ENCODE measurements around the gene FARP1.

The FARP1 gene

DNA sequence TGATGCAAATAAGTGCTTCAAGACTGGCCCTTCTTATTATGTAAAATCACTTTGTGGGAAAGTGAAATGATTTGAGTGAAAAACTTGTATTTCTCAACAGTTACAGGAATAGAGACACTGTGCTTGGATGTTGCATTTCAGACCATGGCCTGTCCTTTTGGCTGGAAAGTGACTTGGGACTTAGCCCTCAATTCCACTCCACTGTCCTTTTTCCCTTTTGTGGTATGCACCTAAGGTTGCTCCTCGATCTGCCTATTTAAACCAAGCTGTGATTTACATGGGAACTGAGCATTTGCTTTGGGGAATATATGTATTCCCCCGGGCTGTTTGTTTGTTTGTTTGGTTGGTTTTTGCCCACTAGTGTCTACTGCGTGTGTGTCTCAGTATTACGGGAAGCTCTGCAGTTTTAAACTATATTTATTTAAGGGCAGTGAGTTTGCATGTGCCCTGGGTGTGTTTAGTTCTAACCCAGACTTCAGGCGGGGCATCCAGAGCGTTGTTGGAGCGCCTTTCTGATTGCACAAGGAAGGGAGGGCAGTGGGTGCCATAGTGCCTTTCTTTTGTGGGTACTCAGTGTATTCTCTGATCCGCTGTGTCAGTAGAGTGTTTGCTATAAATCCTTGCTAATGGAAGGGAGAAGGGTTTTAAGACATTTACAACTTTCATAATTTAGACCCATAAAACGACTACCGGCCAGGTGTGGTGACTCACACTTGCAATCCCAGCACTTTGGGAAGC is 52.3 kb downstream of the FARP1 start:
- CTCF ChIA-PET = no interaction called here
- POLR2A ChIA-PET = no interaction called here

More for the DNA sequence above, 52.3 kb downstream of the FARP1 start:
- no peak overlapping the region for H3K4me3 ChIP-seq (ENCODE audit: low read depth, low read length)
- no peak overlapping the region for H3K27ac ChIP-seq (ENCODE audit: extremely low read depth, low read depth, low read length)
- H3K4me1 ChIP-seq (ENCODE audit: control insufficient read depth, insufficient read depth, low read length) = peaks cover 5% of the 10 kb centered on the region
- no peaks in the 10 kb centered on the region for H3K9me3 ChIP-seq (ENCODE audit: control insufficient read depth, insufficient read depth, low read depth, low read length)
- TF ChIP-seq, protein P1, sequence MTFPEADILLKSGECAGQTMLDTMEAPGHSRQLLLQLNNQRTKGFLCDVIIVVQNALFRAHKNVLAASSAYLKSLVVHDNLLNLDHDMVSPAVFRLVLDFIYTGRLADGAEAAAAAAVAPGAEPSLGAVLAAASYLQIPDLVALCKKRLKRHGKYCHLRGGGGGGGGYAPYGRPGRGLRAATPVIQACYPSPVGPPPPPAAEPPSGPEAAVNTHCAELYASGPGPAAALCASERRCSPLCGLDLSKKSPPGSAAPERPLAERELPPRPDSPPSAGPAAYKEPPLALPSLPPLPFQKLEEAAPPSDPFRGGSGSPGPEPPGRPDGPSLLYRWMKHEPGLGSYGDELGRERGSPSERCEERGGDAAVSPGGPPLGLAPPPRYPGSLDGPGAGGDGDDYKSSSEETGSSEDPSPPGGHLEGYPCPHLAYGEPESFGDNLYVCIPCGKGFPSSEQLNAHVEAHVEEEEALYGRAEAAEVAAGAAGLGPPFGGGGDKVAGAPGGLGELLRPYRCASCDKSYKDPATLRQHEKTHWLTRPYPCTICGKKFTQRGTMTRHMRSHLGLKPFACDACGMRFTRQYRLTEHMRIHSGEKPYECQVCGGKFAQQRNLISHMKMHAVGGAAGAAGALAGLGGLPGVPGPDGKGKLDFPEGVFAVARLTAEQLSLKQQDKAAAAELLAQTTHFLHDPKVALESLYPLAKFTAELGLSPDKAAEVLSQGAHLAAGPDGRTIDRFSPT (tag by site-specific recombination; IDR thresholded peaks at IDR 0.05) = peak; percentile 59
- TF ChIP-seq, protein P2, sequence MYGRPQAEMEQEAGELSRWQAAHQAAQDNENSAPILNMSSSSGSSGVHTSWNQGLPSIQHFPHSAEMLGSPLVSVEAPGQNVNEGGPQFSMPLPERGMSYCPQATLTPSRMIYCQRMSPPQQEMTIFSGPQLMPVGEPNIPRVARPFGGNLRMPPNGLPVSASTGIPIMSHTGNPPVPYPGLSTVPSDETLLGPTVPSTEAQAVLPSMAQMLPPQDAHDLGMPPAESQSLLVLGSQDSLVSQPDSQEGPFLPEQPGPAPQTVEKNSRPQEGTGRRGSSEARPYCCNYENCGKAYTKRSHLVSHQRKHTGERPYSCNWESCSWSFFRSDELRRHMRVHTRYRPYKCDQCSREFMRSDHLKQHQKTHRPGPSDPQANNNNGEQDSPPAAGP (tag by site-specific recombination; IDR thresholded peaks at IDR 0.05) = 0 out of 2 replicates have a peak, but pooled peaks have one; percentile 32
- TF ChIP-seq OSR2 (tag by site-specific recombination; IDR thresholded peaks at IDR 0.05) (peak; percentile 59; the same call in 1 of the 2 replicates), IKZF3 (tag by site-specific recombination; IDR thresholded peaks at IDR 0.05) (0 out of 2 replicates have a peak, but pooled peaks have one; percentile 16), BCL11A (tag by site-specific recombination; IDR thresholded peaks at IDR 0.05; ENCODE audit: low read depth) (peak; percentile 52; the same call in 1 of the 2 replicates), ZNF24 (tag by site-specific recombination; IDR thresholded peaks at IDR 0.05) (peak; percentile 44; the same call in 1 of the 2 replicates), WT1 (tag by site-specific recombination; IDR thresholded peaks at IDR 0.05) (peak; percentile 84), ZNF366 (tag by site-specific recombination; conservative IDR thresholded peaks at IDR 0.05) (0 out of 2 replicates have a peak, but pooled peaks have one; percentile 17), ZNF423 (tag by site-specific recombination; IDR thresholded peaks at IDR 0.05) (0 out of 2 replicates have a peak, but pooled peaks have one; percentile 22), ZNF747 (tag by site-specific recombination; IDR thresholded peaks at IDR 0.05) (no peak), SP7 (tag by site-specific recombination; IDR thresholded peaks at IDR 0.05) (peak; percentile 57; the same call in 1 of the 2 replicates), ZNF114 (tag by site-specific recombination; IDR thresholded peaks at IDR 0.05) (no peak), ZNF394 (tag by site-specific recombination; IDR thresholded peaks at IDR 0.05; ENCODE audit: borderline replicate concordance) (no peak), ZNF600 (tag by site-specific recombination; IDR thresholded peaks at IDR 0.05) (peak; percentile 45; the same call in 1 of the 2 replicates)
- TF ChIP-seq, protein P3, sequence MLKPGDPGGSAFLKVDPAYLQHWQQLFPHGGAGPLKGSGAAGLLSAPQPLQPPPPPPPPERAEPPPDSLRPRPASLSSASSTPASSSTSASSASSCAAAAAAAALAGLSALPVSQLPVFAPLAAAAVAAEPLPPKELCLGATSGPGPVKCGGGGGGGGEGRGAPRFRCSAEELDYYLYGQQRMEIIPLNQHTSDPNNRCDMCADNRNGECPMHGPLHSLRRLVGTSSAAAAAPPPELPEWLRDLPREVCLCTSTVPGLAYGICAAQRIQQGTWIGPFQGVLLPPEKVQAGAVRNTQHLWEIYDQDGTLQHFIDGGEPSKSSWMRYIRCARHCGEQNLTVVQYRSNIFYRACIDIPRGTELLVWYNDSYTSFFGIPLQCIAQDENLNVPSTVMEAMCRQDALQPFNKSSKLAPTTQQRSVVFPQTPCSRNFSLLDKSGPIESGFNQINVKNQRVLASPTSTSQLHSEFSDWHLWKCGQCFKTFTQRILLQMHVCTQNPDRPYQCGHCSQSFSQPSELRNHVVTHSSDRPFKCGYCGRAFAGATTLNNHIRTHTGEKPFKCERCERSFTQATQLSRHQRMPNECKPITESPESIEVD (tag by site-specific recombination; IDR thresholded peaks at IDR 0.05) = peak; percentile 54; the same call in 1 of the 2 replicates
- TF ChIP-seq, protein P4, sequence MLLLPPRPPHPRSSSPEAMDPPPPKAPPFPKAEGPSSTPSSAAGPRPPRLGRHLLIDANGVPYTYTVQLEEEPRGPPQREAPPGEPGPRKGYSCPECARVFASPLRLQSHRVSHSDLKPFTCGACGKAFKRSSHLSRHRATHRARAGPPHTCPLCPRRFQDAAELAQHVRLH (tag by site-specific recombination; IDR thresholded peaks at IDR 0.05) = 0 out of 2 replicates have a peak, but pooled peaks have one; percentile 45
- TF ChIP-seq, protein P5, sequence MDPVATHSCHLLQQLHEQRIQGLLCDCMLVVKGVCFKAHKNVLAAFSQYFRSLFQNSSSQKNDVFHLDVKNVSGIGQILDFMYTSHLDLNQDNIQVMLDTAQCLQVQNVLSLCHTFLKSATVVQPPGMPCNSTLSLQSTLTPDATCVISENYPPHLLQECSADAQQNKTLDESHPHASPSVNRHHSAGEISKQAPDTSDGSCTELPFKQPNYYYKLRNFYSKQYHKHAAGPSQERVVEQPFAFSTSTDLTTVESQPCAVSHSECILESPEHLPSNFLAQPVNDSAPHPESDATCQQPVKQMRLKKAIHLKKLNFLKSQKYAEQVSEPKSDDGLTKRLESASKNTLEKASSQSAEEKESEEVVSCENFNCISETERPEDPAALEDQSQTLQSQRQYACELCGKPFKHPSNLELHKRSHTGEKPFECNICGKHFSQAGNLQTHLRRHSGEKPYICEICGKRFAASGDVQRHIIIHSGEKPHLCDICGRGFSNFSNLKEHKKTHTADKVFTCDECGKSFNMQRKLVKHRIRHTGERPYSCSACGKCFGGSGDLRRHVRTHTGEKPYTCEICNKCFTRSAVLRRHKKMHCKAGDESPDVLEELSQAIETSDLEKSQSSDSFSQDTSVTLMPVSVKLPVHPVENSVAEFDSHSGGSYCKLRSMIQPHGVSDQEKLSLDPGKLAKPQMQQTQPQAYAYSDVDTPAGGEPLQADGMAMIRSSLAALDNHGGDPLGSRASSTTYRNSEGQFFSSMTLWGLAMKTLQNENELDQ (tag by site-specific recombination; IDR thresholded peaks at IDR 0.05; ENCODE audit: low read depth) = no peak
- TF ChIP-seq, protein P6, sequence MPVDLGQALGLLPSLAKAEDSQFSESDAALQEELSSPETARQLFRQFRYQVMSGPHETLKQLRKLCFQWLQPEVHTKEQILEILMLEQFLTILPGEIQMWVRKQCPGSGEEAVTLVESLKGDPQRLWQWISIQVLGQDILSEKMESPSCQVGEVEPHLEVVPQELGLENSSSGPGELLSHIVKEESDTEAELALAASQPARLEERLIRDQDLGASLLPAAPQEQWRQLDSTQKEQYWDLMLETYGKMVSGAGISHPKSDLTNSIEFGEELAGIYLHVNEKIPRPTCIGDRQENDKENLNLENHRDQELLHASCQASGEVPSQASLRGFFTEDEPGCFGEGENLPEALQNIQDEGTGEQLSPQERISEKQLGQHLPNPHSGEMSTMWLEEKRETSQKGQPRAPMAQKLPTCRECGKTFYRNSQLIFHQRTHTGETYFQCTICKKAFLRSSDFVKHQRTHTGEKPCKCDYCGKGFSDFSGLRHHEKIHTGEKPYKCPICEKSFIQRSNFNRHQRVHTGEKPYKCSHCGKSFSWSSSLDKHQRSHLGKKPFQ (tag by site-specific recombination; IDR thresholded peaks at IDR 0.05) = 0 out of 2 replicates have a peak, but pooled peaks have one; percentile 40
- no peaks in the 10 kb centered on the region for H3K36me3 ChIP-seq (ENCODE audit: control insufficient read depth in 2 of 2, insufficient read depth in 1 of 2, low read length in 2 of 2)
